NCI-H2081 (cell line): Measurements from ENCODE around the gene KCTD7.
A peak's percentile ranks its signal among the peaks of the same experiment; 100 is the strongest.
"Not testable (repeated sequence)": the region's sequence is repeated elsewhere in the genome, so short reads cannot be mapped to it uniquely, and the experiment has no call there.

ENCODE experiments used
- DNase-seq, 2 experiments: peaks; one replicate each; lab custom pipeline; 2025; lab: John Stamatoyannopoulos, UW

KCTD7 gene

GRCh38 chr7:66628361-66629221, at the start of gene KCTD7:
Gene KCTD7 (plus strand): TSS chr7:66628881. CDS start chr7:66629065, 184 bp downstream.
- DNase-seq = peak; percentile 99

DNA sequence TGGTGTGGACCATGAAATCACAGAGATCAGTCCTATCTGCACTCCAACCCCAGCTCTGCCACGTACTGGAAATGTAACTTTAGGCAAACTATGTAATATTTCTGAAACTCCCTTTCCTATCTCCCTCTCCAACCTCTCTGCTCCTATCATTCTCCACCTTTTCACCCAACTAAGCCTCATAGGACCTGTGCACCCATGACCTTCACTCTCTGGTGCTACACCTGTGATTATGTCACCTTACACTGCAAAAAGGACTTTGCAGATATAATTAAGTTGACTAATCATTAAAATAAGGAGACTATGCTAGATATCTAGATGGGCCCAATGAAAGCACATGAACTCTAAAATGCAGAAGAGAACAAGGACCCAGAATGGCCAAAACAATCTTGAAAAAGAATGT, 48.3 kb upstream of the KCTD7 start:
- not testable (repeated sequence) for DNase-seq

GRCh38 chr7:66582816-66583489, 45.7 kb upstream of the KCTD7 start:
- DNase-seq = not testable (repeated sequence)

DNA sequence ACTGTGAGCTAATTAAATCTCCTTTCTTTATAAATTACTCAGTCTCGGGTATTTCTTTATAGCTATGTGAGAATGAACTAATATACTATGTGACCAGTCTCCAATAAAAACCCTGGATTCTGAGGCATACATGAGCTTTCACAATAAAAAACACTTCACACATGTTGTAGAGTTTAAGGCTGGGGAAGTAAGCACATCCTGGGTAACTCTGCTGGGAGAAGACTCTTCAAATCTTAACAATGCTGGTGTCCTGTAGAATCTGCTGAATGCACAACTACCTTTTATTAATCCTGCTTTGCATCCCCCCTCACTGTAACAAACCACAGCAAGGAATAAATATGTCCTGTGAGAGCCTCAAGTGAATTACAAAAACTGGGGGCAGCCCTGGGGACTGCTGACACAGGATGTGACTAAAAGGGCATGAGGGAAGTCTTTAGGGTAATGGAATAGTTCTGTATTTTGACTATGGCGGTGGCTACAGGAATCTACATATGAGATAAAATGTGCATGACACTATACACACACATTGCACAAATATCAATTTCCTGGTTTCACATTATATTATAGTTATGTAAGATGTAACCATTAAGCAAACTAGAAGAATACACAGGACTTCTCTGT, 45.1 kb upstream of the KCTD7 start:
- DNase-seq = no peak

DNA sequence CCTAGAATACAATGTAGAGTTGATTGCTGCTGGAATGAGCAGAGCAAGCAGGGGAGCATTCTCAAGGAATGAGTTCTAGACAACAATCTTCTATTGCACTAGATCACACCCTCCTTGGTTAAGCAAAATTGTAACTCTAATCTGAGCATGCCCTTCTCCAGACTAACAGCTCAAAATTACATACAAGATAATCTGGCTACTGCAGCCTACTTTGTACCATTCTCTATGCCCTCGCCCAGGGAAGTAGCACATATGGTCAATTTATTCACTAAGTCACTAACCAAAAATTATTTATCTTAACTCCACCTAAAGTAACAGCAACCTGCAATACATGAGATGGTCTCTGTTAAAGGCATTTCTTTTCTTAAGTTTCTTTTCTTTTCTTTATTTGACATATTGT, 42.5 kb upstream of the KCTD7 start:
- no peak for DNase-seq

DNA sequence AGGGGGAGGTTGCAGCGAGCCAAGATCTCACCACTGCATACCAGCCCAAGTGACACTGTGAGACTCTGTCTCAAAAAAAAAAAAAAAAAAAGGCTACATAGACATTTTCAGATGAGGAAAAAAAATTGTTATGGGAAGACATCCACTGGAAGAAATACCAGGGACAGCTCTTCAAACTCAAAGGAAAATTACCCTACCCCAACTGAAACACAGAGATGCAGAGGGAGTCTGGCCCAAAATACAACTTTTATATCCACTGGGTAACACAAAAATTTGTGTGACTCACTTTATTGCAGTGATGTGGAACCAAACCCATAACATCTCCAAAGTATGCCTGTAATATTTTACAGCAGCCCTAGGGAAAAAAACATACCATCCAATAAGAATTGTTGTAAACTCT, 40.5 kb upstream of the KCTD7 start:
- not testable (repeated sequence) for DNase-seq

DNA sequence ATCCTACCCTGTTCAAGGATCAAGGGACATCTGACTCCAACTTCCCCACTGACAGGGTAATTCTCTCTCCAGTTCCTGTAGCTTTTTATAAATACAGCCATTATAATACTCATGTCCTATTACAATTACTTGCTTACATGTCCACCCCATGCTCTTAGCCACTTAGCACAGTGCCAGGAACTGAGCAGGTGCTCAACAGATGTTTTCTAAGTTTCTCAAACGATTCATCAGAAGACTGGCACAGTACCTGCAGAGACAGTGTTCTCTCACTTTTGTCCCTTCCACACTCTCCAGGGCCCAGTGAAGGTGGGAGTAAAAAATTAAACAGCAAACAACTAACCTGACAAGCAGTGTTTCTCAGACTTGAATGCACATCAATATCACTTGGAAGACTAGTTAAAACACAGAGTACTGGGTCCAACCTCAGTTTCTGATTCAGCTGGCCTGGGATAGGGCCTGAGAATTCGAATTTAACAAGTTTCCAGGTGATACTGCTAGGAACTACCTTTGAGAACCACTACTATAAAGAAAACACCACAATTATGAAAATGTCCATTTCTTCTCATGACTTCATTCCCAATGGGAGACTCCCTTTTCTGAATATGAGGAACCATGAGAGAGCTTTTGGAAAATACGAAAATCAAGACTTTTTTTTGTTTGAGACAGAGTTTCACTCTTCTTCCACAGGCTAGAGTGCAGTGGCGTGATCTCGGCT, 39.7 kb upstream of the KCTD7 start:
- DNase-seq = peak in 1 of 2 experiments; percentile 53

DNA sequence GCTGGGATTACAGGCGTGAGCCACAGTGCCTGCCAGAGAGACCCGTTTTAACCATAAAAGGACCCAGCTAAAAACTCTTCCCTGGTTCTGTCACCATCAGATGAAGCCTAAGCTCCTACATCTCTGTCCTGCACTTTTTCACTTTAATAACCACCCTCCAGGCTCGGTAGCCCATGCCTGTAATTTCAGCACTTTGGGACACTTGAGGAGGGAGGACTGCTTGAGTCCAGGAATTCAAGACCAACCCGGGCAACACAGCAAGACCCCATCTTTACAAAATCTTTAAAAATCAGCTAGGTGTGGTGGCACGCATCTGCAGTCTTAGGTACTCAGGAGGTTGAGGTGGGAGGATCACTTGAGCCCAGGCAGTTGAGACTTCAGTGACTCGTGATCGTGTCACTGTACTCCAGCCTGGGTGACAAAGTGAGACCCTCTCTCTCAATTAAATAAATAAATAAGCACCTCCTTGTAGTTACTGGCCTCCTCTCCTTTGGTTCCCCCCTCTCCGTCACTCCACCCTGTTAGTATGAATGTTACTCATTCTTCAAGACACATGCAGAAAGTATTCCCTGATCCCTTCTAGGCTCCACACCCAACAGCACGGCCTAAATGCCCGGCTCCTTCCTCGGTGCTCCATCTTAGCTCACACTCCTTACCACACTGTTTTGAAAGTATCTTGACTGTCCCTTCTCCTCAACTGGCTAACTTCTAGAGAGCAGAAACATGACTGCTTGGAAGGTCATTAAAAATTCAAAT, 38.2 kb upstream of the KCTD7 start:
- DNase-seq = not testable (repeated sequence)

DNA sequence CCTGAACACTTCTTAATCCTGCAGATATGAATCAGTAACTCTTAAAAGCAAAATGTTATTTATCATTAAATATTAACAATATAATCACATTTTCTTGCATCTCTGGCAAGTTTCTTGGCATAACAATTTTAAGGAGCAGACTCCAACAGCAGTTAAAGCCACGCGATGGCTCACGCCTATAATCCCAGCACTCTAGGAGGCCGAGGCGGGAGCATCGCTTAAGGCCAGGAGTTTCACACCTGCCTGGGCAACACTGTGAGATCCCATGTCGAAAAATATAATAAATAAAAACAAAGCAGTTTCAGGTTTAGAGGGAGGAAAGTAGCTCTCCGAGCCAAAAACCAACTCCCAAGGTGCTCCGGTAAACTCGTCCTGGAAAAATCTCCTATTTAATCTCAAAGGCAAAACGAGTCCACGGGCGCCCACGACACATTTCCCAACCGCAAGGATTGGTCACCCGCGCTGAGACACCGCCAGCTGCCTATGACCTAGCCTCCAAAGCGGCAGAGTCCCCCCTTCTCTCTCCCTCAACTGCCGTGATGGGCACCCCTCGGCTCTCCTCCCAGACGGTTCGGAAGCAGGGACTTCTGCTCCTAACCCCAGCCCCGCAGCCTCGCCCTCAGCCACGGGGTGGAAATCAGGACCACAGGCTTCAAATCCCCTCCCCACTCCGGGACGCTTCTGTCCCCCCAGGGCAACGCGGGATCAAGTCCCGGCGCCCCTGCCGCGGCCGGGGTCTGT, 37.5 kb upstream of the KCTD7 start:
- DNase-seq = not testable (repeated sequence)

DNA sequence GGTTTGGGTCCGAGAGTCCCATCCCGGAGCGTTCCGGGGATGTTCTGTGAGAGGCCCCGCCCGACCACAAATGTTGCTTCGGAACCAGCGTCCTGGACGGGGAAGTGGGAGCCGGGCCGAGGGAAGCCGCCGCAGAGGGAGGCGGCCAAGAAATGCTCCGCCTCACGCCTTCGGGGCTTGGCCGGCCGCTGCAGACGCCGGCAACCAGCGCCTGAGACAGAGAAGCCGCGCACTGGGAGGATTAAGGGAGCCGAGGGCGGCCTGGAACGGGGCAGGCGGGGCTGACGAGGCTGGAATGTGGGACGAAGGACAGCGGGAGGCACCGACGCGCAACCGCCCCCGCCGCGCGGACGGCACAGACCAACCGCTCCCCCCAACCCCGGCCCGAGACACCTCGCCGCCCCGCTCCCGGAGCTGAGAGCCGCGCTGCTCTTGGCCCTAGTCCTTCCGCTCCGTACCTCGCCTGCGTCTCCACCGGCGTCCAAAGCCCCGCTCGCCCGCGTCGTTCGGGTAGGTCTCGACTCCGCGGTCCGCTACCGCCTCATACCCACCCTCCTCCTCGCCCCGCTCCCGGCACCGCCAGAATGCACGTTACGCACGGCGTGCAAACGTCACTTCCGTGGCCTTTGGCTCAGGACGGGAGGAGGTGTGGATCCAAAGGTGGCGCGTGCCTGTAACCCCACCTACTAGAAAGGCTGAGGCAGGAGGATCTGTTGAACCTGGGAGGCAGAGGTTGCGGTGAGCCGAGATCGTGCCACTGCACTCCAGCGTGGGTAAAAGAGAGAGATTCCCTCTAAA, 36.7 kb upstream of the KCTD7 start:
- DNase-seq = peak; percentile 94 to 95

DNA sequence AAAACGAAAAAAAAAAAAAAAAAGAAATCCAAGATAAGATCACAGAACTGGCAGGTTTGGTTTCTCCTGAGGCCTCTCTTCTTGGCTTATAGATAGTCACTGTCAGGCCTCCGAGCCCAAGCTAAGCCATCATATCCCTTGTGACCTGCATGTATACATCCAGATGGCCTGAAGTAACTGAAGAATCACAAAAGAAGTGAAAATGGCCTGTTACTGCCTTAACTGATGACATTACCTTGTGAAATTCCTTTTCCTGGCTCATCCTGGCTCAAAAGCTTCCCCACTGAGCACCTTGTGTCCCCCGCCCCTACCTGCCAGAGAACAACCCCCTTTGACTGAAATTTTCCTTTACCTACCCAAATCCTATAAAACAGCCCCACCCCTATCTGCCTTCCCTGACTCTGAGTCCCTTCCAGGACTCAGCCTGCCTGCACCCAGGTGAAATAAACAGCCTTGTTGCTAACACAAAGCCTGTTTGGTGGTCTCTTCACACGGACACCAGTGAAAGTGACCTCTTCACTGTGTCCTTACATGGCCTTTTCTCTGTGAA, 36.0 kb upstream of the KCTD7 start:
- not testable (repeated sequence) for DNase-seq

- not testable (repeated sequence) for DNase-seq
Measured at GRCh38 chr7:66594082-66594481, 34.6 kb upstream of the KCTD7 start.

- no peak for DNase-seq
Measured at GRCh38 chr7:66597461-66597860, 31.2 kb upstream of the KCTD7 start.

DNA sequence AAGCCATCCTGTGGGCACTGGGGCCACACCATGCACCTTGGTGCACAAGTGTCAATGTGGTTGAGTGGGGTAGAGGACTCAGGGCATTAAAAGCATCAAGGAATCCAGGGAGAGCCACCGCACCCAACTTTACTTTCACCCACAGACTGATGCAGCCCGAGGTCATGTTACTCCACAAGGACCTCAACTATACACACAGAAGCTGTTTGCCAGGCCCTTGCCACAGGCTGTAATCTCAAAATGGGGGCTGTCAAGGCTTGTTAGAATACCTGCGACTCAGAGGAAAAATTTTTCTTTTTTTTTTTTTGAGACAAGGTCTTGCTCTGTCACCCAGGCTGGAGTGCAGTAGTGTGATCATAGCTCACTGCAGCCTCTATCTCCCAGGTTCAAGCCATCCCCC, 26.5 kb upstream of the KCTD7 start:
- no peak for DNase-seq

GRCh38 chr7:66604198-66604597, 24.5 kb upstream of the KCTD7 start:
- no peak for DNase-seq

GRCh38 chr7:66606540-66607291, 22.0 kb upstream of the KCTD7 start:
- not testable (repeated sequence) for DNase-seq

DNA sequence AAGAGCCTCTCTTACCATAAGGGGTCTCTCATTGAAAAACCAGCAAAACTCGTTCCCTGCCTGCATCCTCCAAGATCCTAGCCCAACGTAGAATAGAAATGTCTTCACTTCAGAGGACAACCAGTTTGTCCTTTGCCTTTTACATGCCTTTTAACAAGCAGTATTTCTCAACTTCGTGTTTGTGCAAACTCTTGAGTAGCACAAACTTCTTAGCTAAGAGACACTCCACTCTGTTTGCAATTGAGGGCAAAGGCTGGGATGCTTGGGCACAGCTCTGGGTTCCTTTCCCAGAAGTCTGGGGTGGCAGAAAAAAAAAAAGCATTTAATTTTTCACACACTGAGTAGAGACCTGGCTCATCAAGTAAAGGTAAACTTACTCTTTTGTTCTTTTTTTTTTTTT, 19.5 kb upstream of the KCTD7 start:
- no peak for DNase-seq

DNA sequence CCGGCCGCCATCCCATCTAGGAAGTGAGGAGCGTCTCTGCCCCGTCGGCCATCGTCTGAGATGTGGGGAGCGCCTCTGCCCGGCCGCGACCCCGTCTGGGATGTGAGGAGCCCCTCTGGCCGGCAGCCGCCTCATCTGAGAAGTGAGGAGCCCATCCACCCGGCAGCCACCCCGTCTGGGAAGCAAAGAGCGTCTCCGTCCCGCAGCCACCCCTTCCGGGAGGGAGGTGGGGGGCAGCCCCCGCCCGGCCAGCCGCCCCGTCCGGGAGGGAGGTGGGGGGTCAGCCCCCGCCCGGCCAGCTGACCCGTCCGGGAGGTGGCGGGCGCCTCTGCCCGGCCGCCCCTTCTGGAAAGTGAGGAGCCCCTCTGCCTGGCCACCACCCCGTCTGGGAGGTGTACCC, 14.1 kb upstream of the KCTD7 start:
- not testable (repeated sequence) for DNase-seq

DNA sequence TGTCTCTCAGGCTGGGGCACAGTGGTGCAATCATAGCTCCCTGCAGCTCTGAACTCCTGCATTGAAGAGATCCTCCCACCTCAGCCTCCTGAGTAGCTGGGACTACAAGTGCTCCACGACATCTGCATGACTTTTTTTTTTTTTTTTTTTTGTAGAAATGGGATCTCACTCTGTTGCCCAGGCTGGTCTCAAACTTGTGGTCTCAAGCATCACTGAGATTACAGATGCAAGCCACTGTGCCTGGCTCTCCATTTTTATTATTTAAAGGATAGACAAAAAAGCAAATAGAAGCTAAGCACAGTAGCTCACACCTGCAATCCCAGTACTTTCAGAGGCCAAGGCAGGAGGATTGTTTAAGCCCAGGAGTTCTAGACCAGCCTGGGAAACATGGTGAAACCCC, 13.0 kb upstream of the KCTD7 start:
- DNase-seq = no peak
